ENCODE measurements around the gene ULK4.

Gene ULK4

GRCh38 chr3:41836360-41837134 lies 125.4 kb downstream of the ULK4 start:
- H3K9me3 ChIP-seq: no peaks in the 10 kb centered on the region
- no peaks in the 10 kb centered on the region for H3K27me3 ChIP-seq
- H3K4me3 ChIP-seq (ENCODE audit: low read depth in 1 of 2, low read length in 1 of 2): no peak overlapping the region
- H3K36me3 ChIP-seq: no peaks in the 10 kb centered on the region
- H3K4me1 ChIP-seq (ENCODE audit: control insufficient read depth in 1 of 2, insufficient read depth in 1 of 2, low read depth in 1 of 2, low read length in 1 of 2): no peaks in the 10 kb centered on the region
- no peak overlapping the region for H3K27ac ChIP-seq
- TF ChIP-seq CTCF (IDR thresholded peaks at IDR 0.05): no peak

- no peaks in the 10 kb centered on the region for H3K9me3 ChIP-seq
- no peaks in the 10 kb centered on the region for H3K4me1 ChIP-seq (ENCODE audit: control insufficient read depth in 1 of 2, insufficient read depth in 1 of 2, low read depth in 1 of 2, low read length in 1 of 2)
- no peaks in the 10 kb centered on the region for H3K27me3 ChIP-seq
- no peak for TF ChIP-seq CTCF (IDR thresholded peaks at IDR 0.05)
- H3K36me3 ChIP-seq: no peaks in the 10 kb centered on the region
- H3K27ac ChIP-seq: no peak overlapping the region
- H3K4me3 ChIP-seq (ENCODE audit: low read depth in 1 of 2, low read length in 1 of 2): no peak overlapping the region
Measured at GRCh38 chr3:41833628-41834027, 128.3 kb downstream of the ULK4 start.

- no peak overlapping the region for H3K4me3 ChIP-seq (ENCODE audit: low read depth in 1 of 2, low read length in 1 of 2)
- no peaks in the 10 kb centered on the region for H3K9me3 ChIP-seq
- TF ChIP-seq CTCF (IDR thresholded peaks at IDR 0.05): no peak
- H3K27ac ChIP-seq: no peak overlapping the region
- no peaks in the 10 kb centered on the region for H3K27me3 ChIP-seq
- H3K4me1 ChIP-seq (ENCODE audit: control insufficient read depth in 1 of 2, insufficient read depth in 1 of 2, low read depth in 1 of 2, low read length in 1 of 2): no peaks in the 10 kb centered on the region
- H3K36me3 ChIP-seq: no peaks in the 10 kb centered on the region
Measured at GRCh38 chr3:41819236-41819635, 142.7 kb downstream of the ULK4 start.

GRCh38 chr3:41808618-41809017 lies 153.3 kb downstream of the ULK4 start:
- Histone ChIP-seq H3K27ac (no peak overlapping the region), H3K36me3 (no peaks in the 10 kb centered on the region), H3K4me1 (ENCODE audit: control insufficient read depth in 1 of 2, insufficient read depth in 1 of 2, low read depth in 1 of 2, low read length in 1 of 2) (no peaks in the 10 kb centered on the region), H3K9me3 (no peaks in the 10 kb centered on the region), H3K4me3 (ENCODE audit: low read depth in 1 of 2, low read length in 1 of 2) (no peak overlapping the region), H3K27me3 (no peaks in the 10 kb centered on the region)
- TF ChIP-seq CTCF (IDR thresholded peaks at IDR 0.05): no peak

- Histone ChIP-seq H3K4me3 (ENCODE audit: low read depth in 1 of 2, low read length in 1 of 2) (no peak overlapping the region), H3K4me1 (ENCODE audit: control insufficient read depth in 1 of 2, insufficient read depth in 1 of 2, low read depth in 1 of 2, low read length in 1 of 2) (no peaks in the 10 kb centered on the region), H3K27ac (no peak overlapping the region), H3K36me3 (no peaks in the 10 kb centered on the region), H3K27me3 (no peaks in the 10 kb centered on the region), H3K9me3 (no peaks in the 10 kb centered on the region)
- no peak for TF ChIP-seq CTCF (IDR thresholded peaks at IDR 0.05)
Measured at GRCh38 chr3:41808152-41808551, 153.8 kb downstream of the ULK4 start.

Measured in neutrophil (primary cell).